GDM1 (cell line): ENCODE measurements around the gene ASB8.
"Not testable (repeated sequence)": the region's sequence is repeated elsewhere in the genome, so short reads cannot be mapped to it uniquely, and the experiment has no call there.

Source experiments
- DNase-seq: peaks from one replicate; lab custom pipeline; 2025; lab: John Stamatoyannopoulos, UW

Gene ASB8

GRCh38 chr12:48142818-48143674 is 14.3 kb downstream of the ASB8 start:
- DNase-seq: no peak

- DNase-seq: no peak
Observed at GRCh38 chr12:48135027-48135426, 22.3 kb downstream of the ASB8 start.

- no peak for DNase-seq
Observed at GRCh38 chr12:48132826-48133225, 24.5 kb downstream of the ASB8 start.

GRCh38 chr12:48131517-48131916 is 25.8 kb downstream of the ASB8 start:
- DNase-seq: no peak

- no peak for DNase-seq
Observed at GRCh38 chr12:48129376-48129775, 27.9 kb downstream of the ASB8 start.

GRCh38 chr12:48128800-48129199 is 28.5 kb downstream of the ASB8 start:
- no peak for DNase-seq

GRCh38 chr12:48126953-48127630 is 30.2 kb downstream of the ASB8 start:
- DNase-seq: no peak

GRCh38 chr12:48125985-48126384 is 31.3 kb downstream of the ASB8 start:
- no peak for DNase-seq

GRCh38 chr12:48125542-48125941 is 31.8 kb downstream of the ASB8 start:
- not testable (repeated sequence) for DNase-seq

GRCh38 chr12:48123169-48123568 is 34.1 kb downstream of the ASB8 start:
- no peak for DNase-seq

GRCh38 chr12:48122065-48122834 is 35.1 kb downstream of the ASB8 start:
- DNase-seq: no peak

- DNase-seq: no peak
Observed at GRCh38 chr12:48121522-48121921, 35.8 kb downstream of the ASB8 start.

GRCh38 chr12:48119834-48120195 is 37.5 kb downstream of the ASB8 start:
- no peak for DNase-seq

GRCh38 chr12:48119078-48119833 is 38.1 kb downstream of the ASB8 start, which contains the start of gene PFKM:
PFKM (plus strand) TSS chr12:48119364; CDS start chr12:48122775, 3,411 bp downstream.
- DNase-seq: no peak

- DNase-seq: no peak
Observed at GRCh38 chr12:48118284-48118871, 38.9 kb downstream of the ASB8 start.

- DNase-seq: no peak
Observed at GRCh38 chr12:48115957-48116356, 41.4 kb downstream of the ASB8 start.

GRCh38 chr12:48111312-48111693 is 46.0 kb downstream of the ASB8 start:
- DNase-seq: not testable (repeated sequence)

- no peak for DNase-seq
Observed at GRCh38 chr12:48110691-48111311, 46.5 kb downstream of the ASB8 start.

GRCh38 chr12:48109424-48109823 is 47.9 kb downstream of the ASB8 start:
- no peak for DNase-seq

- no peak for DNase-seq
Observed at GRCh38 chr12:48106681-48107613, 50.4 kb downstream of the ASB8 start.
